Thyroid gland (tissue), 4 donors: Measurements from ENCODE around the gene TAS2R60. TPM values are rescaled to one million over a fixed set of nuclear protein-coding genes. Genes with fewer than 3 reads are reported as not detected.
A peak's percentile ranks its signal among the peaks of the same experiment; 100 is the strongest.

ENCODE experiments used
- DNase-seq, 2 donors: peaks; one replicate each; pipeline ENCODE4 v3.0.0-alpha.2; 2019
- H3K27ac ChIP-seq, 3 donors: fragments of 200-600 bp; sonication (generic); 1 replicate in 2 of 3; 2 replicates in 1 of 3; pipeline ENCODE4 v1.5.1; 2016 to 2019; ENCODE audit warnings: mild to moderate bottlenecking in 1 of 3, moderate library complexity in 1 of 3
- H3K27me3 ChIP-seq: fragments of 200-600 bp; sonication (generic); one replicate; pipeline ENCODE4 v1.5.1; 2019
- H3K36me3 ChIP-seq, 2 donors: fragments of 200-600 bp; sonication (generic); one replicate each; pipeline ENCODE4 v1.5.1; 2016 to 2019
- H3K4me1 ChIP-seq, 2 donors: fragments of 200-600 bp; sonication (generic); one replicate each; pipeline ENCODE4 v1.5.1; 2017 to 2019
- H3K4me3 ChIP-seq, 3 donors: fragments of 200-600 bp; sonication (generic); replicated peaks in 1 of 3; 1 replicate in 2 of 3; 2 replicates in 1 of 3; pipeline ENCODE4 v1.5.1; 2016; ENCODE audit warnings: mild to moderate bottlenecking in 1 of 3
- H3K9me3 ChIP-seq: fragments of 200-600 bp; sonication (generic); one replicate; pipeline ENCODE4 v1.5.1; 2017
- CTCF ChIP-seq, 6 experiments: fragments of 200-600 bp in 3 of 6; fragments of 450-650 bp in 3 of 6; sonication (generic) in 3 of 6; IDR thresholded peaks; one replicate each; pipeline ENCODE4 v1.5.1; 2016 to 2019; ENCODE audit warnings: antibody characterized with exemption in 6 of 6, mild to moderate bottlenecking in 2 of 6, inconsistent platforms in 1 of 6, moderate library complexity in 1 of 6
- POLR2A ChIP-seq, 2 donors: fragments of 450-650 bp; IDR thresholded peaks; one replicate each; pipeline ENCODE4 v1.6.1; 2017; ENCODE audit warnings: antibody characterized with exemption in 2 of 2, mild to moderate bottlenecking in 2 of 2, moderate library complexity in 1 of 2
- WGBS, 2 donors: methylation state at CpG; one replicate each; pipeline ENCODE4 v1.1.5; 2017; 5-methylcytosine and 5-hydroxymethylcytosine counted together
- intact Hi-C: fragments of 100-400 bp; cut with DNase I; formaldehyde crosslinking; loops from one replicate; pipeline ENCODE4 v1.15.1; 2023
- total RNA-seq, 4 donors: library from RNA; depleted of rRNA; stranded (reverse); fragments of >200 nt; gene quantifications; one replicate each; pipeline ENCODE4 v1.2.3, GENCODE V29; 2016

TAS2R60 gene
- total RNA-seq, 4 donors from 2014 or later, result not detected

GRCh38 chr7:143407287-143408251 is 35.7 kb upstream of the TAS2R60 start:
- Histone ChIP-seq H3K27ac (peak overlapping the region in 2 of 3 donors; percentile 36 to 62), H3K36me3 (no peaks in the 10 kb centered on the region), H3K9me3 (no peaks in the 10 kb centered on the region), H3K4me3 (peak overlapping the region in 1 of 3 donors; percentile 41), H3K27me3 (no peaks in the 10 kb centered on the region), H3K4me1 (peaks cover 16 to 22% of the 10 kb centered on the region in 2 donors)
- intact Hi-C loops, result no loop called here
- TF ChIP-seq POLR2A (IDR thresholded peaks at IDR 0.05) (no peak), CTCF (IDR thresholded peaks at IDR 0.05) (no peak)
- peak in 1 of 2 donors; percentile 37 for DNase-seq
- WGBS, 2 donors, result 32 to 58% methylated on average over 11 to 13 of the region's 13 CpGs

GRCh38 chr7:143408252-143408685 is 35.0 kb upstream of the TAS2R60 start:
- H3K27ac ChIP-seq, result peak overlapping the region in 2 of 3 donors; percentile 36 to 62
- peak overlapping the region in 2 of 3 donors; percentile 34 to 41 for H3K4me3 ChIP-seq
- intact Hi-C loops, result no loop called here

GRCh38 chr7:143408686-143409561 is 34.3 kb upstream of the TAS2R60 start, which contains the start of gene EPHA1:
TSS of gene EPHA1 (minus strand) at chr7:143408856. CDS start at chr7:143408805, 51 bp downstream.
- peaks cover 10 to 22% of the 10 kb centered on the region in 2 donors for H3K4me1 ChIP-seq
- no peaks in the 10 kb centered on the region for H3K9me3 ChIP-seq
- TF ChIP-seq CTCF (IDR thresholded peaks at IDR 0.05) (peak in 5 of 6 experiments; percentile 37 to 69 (median 63)), POLR2A (IDR thresholded peaks at IDR 0.05) (no peak)
- 10 to 12% methylated on average over 23 to 25 of the region's 39 CpGs for WGBS, 2 donors
- H3K36me3 ChIP-seq, result no peaks in the 10 kb centered on the region
- no peaks in the 10 kb centered on the region for H3K27me3 ChIP-seq
- peak within 1 kb of the TSS in 2 of 3 donors; percentile 36 to 62 for H3K27ac ChIP-seq
- peak; percentile 77 to 81 for DNase-seq
- H3K4me3 ChIP-seq, result peak within 1 kb of the TSS in 2 of 3 donors; percentile 34 to 41
- intact Hi-C loops, result no loop called here

More at GRCh38 chr7:143408252-143408685, 35.0 kb upstream of the TAS2R60 start:
- peaks cover 10 to 22% of the 10 kb centered on the region in 2 donors for H3K4me1 ChIP-seq
- H3K9me3 ChIP-seq, result no peaks in the 10 kb centered on the region
- H3K36me3 ChIP-seq, result no peaks in the 10 kb centered on the region
- 13 to 17% methylated on average over 6 to 15 of the region's 20 CpGs for WGBS, 2 donors
- no peak for TF ChIP-seq POLR2A (IDR thresholded peaks at IDR 0.05)
- H3K27me3 ChIP-seq, result no peaks in the 10 kb centered on the region
- peak in 1 of 2 donors; percentile 35 for DNase-seq

GRCh38 chr7:143410521-143411004 is 32.7 kb upstream of the TAS2R60 start:
- H3K9me3 ChIP-seq, result no peaks in the 10 kb centered on the region
- H3K4me1 ChIP-seq, result peaks cover 10 to 22% of the 10 kb centered on the region in 2 donors
- H3K27ac ChIP-seq, result no peak overlapping the region
- DNase-seq, result no peak
- 49 to 51% methylated on average over 6 of the region's 6 CpGs for WGBS, 2 donors
- no peaks in the 10 kb centered on the region for H3K27me3 ChIP-seq
- H3K4me3 ChIP-seq, result no peak overlapping the region
- H3K36me3 ChIP-seq, result no peaks in the 10 kb centered on the region
- intact Hi-C loops, result loop anchor here (10.0 kb wide), 1 partner anchor 126 kb away; the partner anchor contains the start of genes CASP2 and TMEM139
- TF ChIP-seq CTCF (IDR thresholded peaks at IDR 0.05), result no peak
- no peak for TF ChIP-seq POLR2A (IDR thresholded peaks at IDR 0.05)
